Esophagus muscularis mucosa (tissue), 3 donors: ENCODE data around the gene CDRT4.

Experiments
- CTCF ChIP-seq, 3 experiments: fragments of 200-600 bp in 2 of 3; fragments of 450-650 bp in 1 of 3; sonication (generic) in 2 of 3; IDR thresholded peaks; one replicate each; pipeline ENCODE4 v1.5.1; 2017 to 2019; ENCODE audit warnings: antibody characterized with exemption in 3 of 3, mild to moderate bottlenecking in 2 of 3, moderate library complexity in 1 of 3
- POLR2A ChIP-seq: fragments of 450-650 bp; IDR thresholded peaks from one replicate; pipeline ENCODE4 v1.6.1; 2017; ENCODE audit warnings: antibody characterized with exemption, moderate library complexity, mild to moderate bottlenecking, low read depth
- POLR2AphosphoS5 ChIP-seq, 2 donors: sonication (generic); formaldehyde crosslinking; IDR thresholded peaks; one replicate each; pipeline ENCODE4 v1.6.1; 2017; ENCODE audit warnings: antibody characterized with exemption in 2 of 2

- TF ChIP-seq CTCF (IDR thresholded peaks at IDR 0.05) (no peak), POLR2A (no peak), POLR2AphosphoS5 (IDR thresholded peaks at IDR 0.05) (no peak)
These were observed 42.9 kb upstream of the CDRT4 start for GRCh38 chr17:15510361-15510760.
